HTR-8/SVneo (cell line): ENCODE results near the gene EVI5L.
"Not testable (repeated sequence)": the region's sequence is repeated elsewhere in the genome, so short reads cannot be mapped to it uniquely, and the experiment has no call there.

Source experiments
- DNase-seq: peaks from one replicate; pipeline ENCODE4 v3.0.0; 2011; ENCODE audit warnings: low spot score, mixed read lengths; ENCODE audit not compliant: insufficient read length
- FAIRE-seq: peaks from 2 replicates; lab custom pipeline; 2011; peaks lifted over from hg19 to GRCh38; lab: Jason Lieb, UNC

Gene EVI5L

GRCh38 chr19:7858109-7858770 lies 28.2 kb downstream of the EVI5L start:
- FAIRE-seq (no peak), DNase-seq (no peak)

GRCh38 chr19:7859087-7859486 lies 29.1 kb downstream of the EVI5L start:
- not testable (repeated sequence) for DNase-seq, FAIRE-seq

- no peak for FAIRE-seq
- DNase-seq = no peak
Measured at GRCh38 chr19:7859831-7860713, 30.1 kb downstream of the EVI5L start.

GRCh38 chr19:7860714-7861618 lies 30.9 kb downstream of the EVI5L start:
- DNase-seq (no peak), FAIRE-seq (no peak)

GRCh38 chr19:7861619-7862412 lies 31.8 kb downstream of the EVI5L start:
- FAIRE-seq (no peak), DNase-seq (no peak)

GRCh38 chr19:7862413-7862951 lies 32.5 kb downstream of the EVI5L start:
- FAIRE-seq (no peak), DNase-seq (no peak)

- no peak for DNase-seq
- no peak for FAIRE-seq
Measured at GRCh38 chr19:7863157-7863970, 33.3 kb downstream of the EVI5L start.

GRCh38 chr19:7863971-7864689 lies 34.1 kb downstream of the EVI5L start:
- DNase-seq = no peak
- FAIRE-seq = no peak

- DNase-seq = no peak
Measured at GRCh38 chr19:7864690-7865074, 34.7 kb downstream of the EVI5L start.

GRCh38 chr19:7865262-7865911 lies 35.4 kb downstream of the EVI5L start:
- DNase-seq = no peak

More at GRCh38 chr19:7864690-7865074, 34.7 kb downstream of the EVI5L start:
- FAIRE-seq = no peak

GRCh38 chr19:7866399-7867091 lies 36.5 kb downstream of the EVI5L start:
- no peak for DNase-seq

More at GRCh38 chr19:7865262-7865911, 35.4 kb downstream of the EVI5L start:
- no peak for FAIRE-seq

GRCh38 chr19:7867092-7867844 lies 37.2 kb downstream of the EVI5L start:
- FAIRE-seq (no peak), DNase-seq (no peak)

More at GRCh38 chr19:7866399-7867091, 36.5 kb downstream of the EVI5L start:
- FAIRE-seq = peak; percentile 42

GRCh38 chr19:7868326-7868670 lies 38.3 kb downstream of the EVI5L start:
- DNase-seq (no peak), FAIRE-seq (no peak)

- peak; percentile 75 for DNase-seq
- peak; percentile 67 for FAIRE-seq
Measured at GRCh38 chr19:7868671-7869452, 38.8 kb downstream of the EVI5L start.

- no peak for DNase-seq
- FAIRE-seq = no peak
Measured at GRCh38 chr19:7869453-7869909, 39.5 kb downstream of the EVI5L start.
